Uterus (tissue), 2 donors: ENCODE measurements around the gene OSTM1.

Experiments used
- POLR2A ChIP-seq, 2 donors: fragments of 450-650 bp; IDR thresholded peaks; one replicate each; pipeline ENCODE4 v1.6.1; 2016; ENCODE audit warnings: antibody characterized with exemption in 2 of 2, mild to moderate bottlenecking in 1 of 2, moderate library complexity in 1 of 2
- TF ChIP-seq, protein P1 (sequence below), 4 experiments: fragments of 200-600 bp in 2 of 4; fragments of 450-650 bp in 2 of 4; sonication (generic) in 2 of 4; IDR thresholded peaks; one replicate each; pipeline ENCODE4 v1.5.1; 2016 to 2019; ENCODE audit warnings: antibody characterized with exemption in 4 of 4, mild to moderate bottlenecking in 2 of 4, moderate library complexity in 1 of 4

GRCh38 chr6:108119769-108120141 lies 45.2 kb upstream of the OSTM1 start:
- TF ChIP-seq, protein P1, sequence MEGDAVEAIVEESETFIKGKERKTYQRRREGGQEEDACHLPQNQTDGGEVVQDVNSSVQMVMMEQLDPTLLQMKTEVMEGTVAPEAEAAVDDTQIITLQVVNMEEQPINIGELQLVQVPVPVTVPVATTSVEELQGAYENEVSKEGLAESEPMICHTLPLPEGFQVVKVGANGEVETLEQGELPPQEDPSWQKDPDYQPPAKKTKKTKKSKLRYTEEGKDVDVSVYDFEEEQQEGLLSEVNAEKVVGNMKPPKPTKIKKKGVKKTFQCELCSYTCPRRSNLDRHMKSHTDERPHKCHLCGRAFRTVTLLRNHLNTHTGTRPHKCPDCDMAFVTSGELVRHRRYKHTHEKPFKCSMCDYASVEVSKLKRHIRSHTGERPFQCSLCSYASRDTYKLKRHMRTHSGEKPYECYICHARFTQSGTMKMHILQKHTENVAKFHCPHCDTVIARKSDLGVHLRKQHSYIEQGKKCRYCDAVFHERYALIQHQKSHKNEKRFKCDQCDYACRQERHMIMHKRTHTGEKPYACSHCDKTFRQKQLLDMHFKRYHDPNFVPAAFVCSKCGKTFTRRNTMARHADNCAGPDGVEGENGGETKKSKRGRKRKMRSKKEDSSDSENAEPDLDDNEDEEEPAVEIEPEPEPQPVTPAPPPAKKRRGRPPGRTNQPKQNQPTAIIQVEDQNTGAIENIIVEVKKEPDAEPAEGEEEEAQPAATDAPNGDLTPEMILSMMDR (IDR thresholded peaks at IDR 0.05): no peak
- TF ChIP-seq POLR2A (IDR thresholded peaks at IDR 0.05): no peak
